Measurements from ENCODE around the gene VMP1.

VMP1 gene

GRCh38 chr17:59730268-59730834, 22.9 kb downstream of the VMP1 start:
- no peak overlapping the region for H3K4me3 ChIP-seq (ENCODE audit: extremely low read depth, insufficient read depth, low read length, poor library complexity, severe bottlenecking)
- H3K27ac ChIP-seq (ENCODE audit: low read depth, low read length, severe bottlenecking) = no peak overlapping the region
- WGBS, 2 experiments (ENCODE audit: insufficient coverage in 2 of 2) = no CpG with 5 or more reads among the region's 1 CpG

DNA sequence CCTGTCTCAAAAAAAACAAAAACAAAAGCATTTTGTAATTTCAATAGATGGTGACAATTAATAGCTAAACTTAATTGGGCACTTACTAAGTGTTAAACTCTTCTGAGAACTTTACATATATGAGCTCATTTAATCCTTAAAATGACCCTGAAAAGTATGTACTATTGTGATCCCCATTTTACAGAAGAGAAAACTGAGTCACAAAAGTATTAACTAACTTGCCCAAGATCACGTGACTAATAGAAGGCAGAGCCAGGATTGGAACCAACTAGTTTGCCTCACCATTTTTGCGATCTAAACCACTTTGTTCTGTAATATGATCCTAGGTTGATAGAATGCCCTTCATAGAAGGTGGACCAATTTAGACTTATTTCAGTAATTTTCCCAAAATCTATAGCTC, 26.2 kb downstream of the VMP1 start:
- Histone ChIP-seq H3K27ac (ENCODE audit: low read depth, low read length, severe bottlenecking) (no peak overlapping the region), H3K36me3 (ENCODE audit: control insufficient read depth, insufficient read depth, low read length) (peaks cover 40% of the 10 kb centered on the region), H3K4me1 (ENCODE audit: control insufficient read depth, insufficient read depth, low read length, poor library complexity, severe bottlenecking) (peaks cover 5% of the 10 kb centered on the region), H3K9me3 (ENCODE audit: control insufficient read depth, low read length) (no peaks in the 10 kb centered on the region), H3K4me3 (ENCODE audit: extremely low read depth, insufficient read depth, low read length, poor library complexity, severe bottlenecking) (no peak overlapping the region)
- 93 to 100% methylated on average over 2 of the region's 2 CpGs for WGBS, 2 experiments (ENCODE audit: insufficient coverage in 2 of 2)

More at GRCh38 chr17:59730268-59730834, 22.9 kb downstream of the VMP1 start:
- H3K4me1 ChIP-seq (ENCODE audit: control insufficient read depth, insufficient read depth, low read length, poor library complexity, severe bottlenecking) = peaks cover 5% of the 10 kb centered on the region
- H3K36me3 ChIP-seq (ENCODE audit: control insufficient read depth, insufficient read depth, low read length) = peaks cover 24% of the 10 kb centered on the region
- no peaks in the 10 kb centered on the region for H3K9me3 ChIP-seq (ENCODE audit: control insufficient read depth, low read length)

GRCh38 chr17:59734226-59734625, 26.8 kb downstream of the VMP1 start:
- Histone ChIP-seq H3K36me3 (ENCODE audit: control insufficient read depth, insufficient read depth, low read length) (peaks cover 40% of the 10 kb centered on the region), H3K27ac (ENCODE audit: low read depth, low read length, severe bottlenecking) (no peak overlapping the region), H3K4me3 (ENCODE audit: extremely low read depth, insufficient read depth, low read length, poor library complexity, severe bottlenecking) (no peak overlapping the region), H3K4me1 (ENCODE audit: control insufficient read depth, insufficient read depth, low read length, poor library complexity, severe bottlenecking) (peaks cover 5% of the 10 kb centered on the region), H3K9me3 (ENCODE audit: control insufficient read depth, low read length) (no peaks in the 10 kb centered on the region)
- 88 to 89% methylated on average over 3 of the region's 5 CpGs for WGBS, 2 experiments (ENCODE audit: insufficient coverage in 2 of 2)

GRCh38 chr17:59737324-59737723, 29.9 kb downstream of the VMP1 start:
- no peaks in the 10 kb centered on the region for H3K4me1 ChIP-seq (ENCODE audit: control insufficient read depth, insufficient read depth, low read length, poor library complexity, severe bottlenecking)
- WGBS, 2 experiments (ENCODE audit: insufficient coverage in 2 of 2) = 74 to 80% methylated on average over 1 to 2 of the region's 3 CpGs
- H3K4me3 ChIP-seq (ENCODE audit: extremely low read depth, insufficient read depth, low read length, poor library complexity, severe bottlenecking) = no peak overlapping the region
- H3K36me3 ChIP-seq (ENCODE audit: control insufficient read depth, insufficient read depth, low read length) = peaks cover 42% of the 10 kb centered on the region
- H3K27ac ChIP-seq (ENCODE audit: low read depth, low read length, severe bottlenecking) = no peak overlapping the region
- H3K9me3 ChIP-seq (ENCODE audit: control insufficient read depth, low read length) = no peaks in the 10 kb centered on the region

DNA sequence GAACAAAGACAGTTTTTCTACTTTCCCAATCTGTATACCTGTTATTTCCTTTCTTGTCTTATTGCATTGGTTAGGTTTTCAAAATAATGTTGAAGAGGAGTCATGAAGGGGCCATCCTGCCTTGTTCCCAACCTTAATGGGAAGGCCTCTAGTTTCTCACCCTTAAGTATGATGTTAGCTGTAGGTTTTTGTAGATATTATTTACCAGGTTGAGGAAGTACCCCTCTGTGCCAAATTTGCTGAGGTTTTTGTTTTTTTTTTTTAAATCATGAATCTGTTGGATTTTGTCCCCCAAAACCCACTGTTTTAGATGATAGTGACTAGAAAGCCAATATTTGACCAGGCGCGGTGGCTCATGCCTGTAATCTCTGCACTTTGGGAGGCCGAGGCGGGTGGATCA, 36.4 kb downstream of the VMP1 start:
- Histone ChIP-seq H3K36me3 (ENCODE audit: control insufficient read depth, insufficient read depth, low read length) (peaks cover 37% of the 10 kb centered on the region), H3K9me3 (ENCODE audit: control insufficient read depth, low read length) (peaks cover 5% of the 10 kb centered on the region), H3K4me3 (ENCODE audit: extremely low read depth, insufficient read depth, low read length, poor library complexity, severe bottlenecking) (no peak overlapping the region), H3K4me1 (ENCODE audit: control insufficient read depth, insufficient read depth, low read length, poor library complexity, severe bottlenecking) (no peaks in the 10 kb centered on the region), H3K27ac (ENCODE audit: low read depth, low read length, severe bottlenecking) (no peak overlapping the region)
- WGBS, 2 experiments (ENCODE audit: insufficient coverage in 2 of 2) = 87 to 98% methylated on average over 4 of the region's 4 CpGs

GRCh38 chr17:59745040-59745439, 37.6 kb downstream of the VMP1 start:
- H3K9me3 ChIP-seq (ENCODE audit: control insufficient read depth, low read length) = peaks cover 5% of the 10 kb centered on the region
- no CpG with 5 or more reads among the region's 2 CpGs for WGBS, 2 experiments (ENCODE audit: insufficient coverage in 2 of 2)
- H3K36me3 ChIP-seq (ENCODE audit: control insufficient read depth, insufficient read depth, low read length) = peaks cover 37% of the 10 kb centered on the region
- no peaks in the 10 kb centered on the region for H3K4me1 ChIP-seq (ENCODE audit: control insufficient read depth, insufficient read depth, low read length, poor library complexity, severe bottlenecking)
- H3K27ac ChIP-seq (ENCODE audit: low read depth, low read length, severe bottlenecking) = no peak overlapping the region
- H3K4me3 ChIP-seq (ENCODE audit: extremely low read depth, insufficient read depth, low read length, poor library complexity, severe bottlenecking) = no peak overlapping the region

GRCh38 chr17:59746849-59747445, 39.5 kb downstream of the VMP1 start:
- H3K4me1 ChIP-seq (ENCODE audit: control insufficient read depth, insufficient read depth, low read length, poor library complexity, severe bottlenecking) = no peaks in the 10 kb centered on the region
- H3K36me3 ChIP-seq (ENCODE audit: control insufficient read depth, insufficient read depth, low read length) = peaks cover 29% of the 10 kb centered on the region
- no peak overlapping the region for H3K4me3 ChIP-seq (ENCODE audit: extremely low read depth, insufficient read depth, low read length, poor library complexity, severe bottlenecking)
- WGBS, 2 experiments (ENCODE audit: insufficient coverage in 2 of 2) = 90 to 100% methylated on average over 2 of the region's 4 CpGs
- H3K27ac ChIP-seq (ENCODE audit: low read depth, low read length, severe bottlenecking) = no peak overlapping the region
- peaks cover 5% of the 10 kb centered on the region for H3K9me3 ChIP-seq (ENCODE audit: control insufficient read depth, low read length)

DNA sequence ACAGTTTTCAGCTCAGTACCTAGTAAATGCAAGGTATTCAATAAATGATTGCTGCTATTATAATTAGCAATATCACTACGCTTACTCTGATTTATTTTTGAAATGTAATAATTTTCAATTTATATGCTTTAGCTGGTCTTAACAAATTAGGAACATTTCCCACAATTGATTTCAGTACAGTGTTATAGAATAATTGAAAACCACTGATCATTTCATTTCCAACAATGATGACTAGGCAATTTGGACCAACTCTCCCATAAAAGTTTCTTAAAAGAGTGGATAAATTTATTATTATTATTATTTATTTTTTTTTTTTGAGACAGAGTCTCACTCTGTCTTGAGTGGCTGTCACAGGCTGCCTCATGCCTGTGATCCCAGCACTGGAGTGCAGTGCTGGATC, 41.1 kb downstream of the VMP1 start:
- WGBS, 2 experiments (ENCODE audit: insufficient coverage in 2 of 2) = no CpG with 5 or more reads among the region's 1 CpG

DNA sequence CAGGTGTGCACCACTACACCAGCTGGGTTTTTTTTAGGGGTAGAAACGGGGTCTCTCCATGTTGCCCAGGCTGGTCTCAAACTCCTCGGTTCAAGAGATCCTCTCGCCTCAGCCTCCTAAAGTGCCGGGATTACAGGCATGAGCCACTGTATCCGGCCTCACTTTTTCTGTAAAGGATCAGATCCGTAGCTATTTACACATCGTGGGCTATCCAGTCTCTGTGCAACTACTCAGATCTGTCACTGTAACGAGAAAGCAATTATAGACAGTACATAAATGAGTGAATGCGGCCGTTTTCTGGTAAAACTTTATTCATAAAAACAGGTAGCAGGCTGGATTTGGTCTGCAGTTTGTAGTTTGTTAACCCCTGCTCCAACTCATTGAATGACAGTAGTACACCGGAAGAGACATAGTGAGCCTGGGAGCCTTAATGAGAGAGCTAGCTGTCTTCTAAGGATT, 44.5 kb downstream of the VMP1 start:
- peaks cover 9% of the 10 kb centered on the region for H3K36me3 ChIP-seq (ENCODE audit: control insufficient read depth, insufficient read depth, low read length)
- WGBS, 2 experiments (ENCODE audit: insufficient coverage in 2 of 2) = 95 to 97% methylated on average over 8 to 11 of the region's 11 CpGs
- peaks cover 15% of the 10 kb centered on the region for H3K4me1 ChIP-seq (ENCODE audit: control insufficient read depth, insufficient read depth, low read length, poor library complexity, severe bottlenecking)
- no peaks in the 10 kb centered on the region for H3K9me3 ChIP-seq (ENCODE audit: control insufficient read depth, low read length)
- no peak overlapping the region for H3K27ac ChIP-seq (ENCODE audit: low read depth, low read length, severe bottlenecking)
- no peak overlapping the region for H3K4me3 ChIP-seq (ENCODE audit: extremely low read depth, insufficient read depth, low read length, poor library complexity, severe bottlenecking)

More for the DNA sequence above, 41.1 kb downstream of the VMP1 start:
- no peaks in the 10 kb centered on the region for H3K4me1 ChIP-seq (ENCODE audit: control insufficient read depth, insufficient read depth, low read length, poor library complexity, severe bottlenecking)
- peaks cover 18% of the 10 kb centered on the region for H3K36me3 ChIP-seq (ENCODE audit: control insufficient read depth, insufficient read depth, low read length)
- H3K4me3 ChIP-seq (ENCODE audit: extremely low read depth, insufficient read depth, low read length, poor library complexity, severe bottlenecking) = no peak overlapping the region
- H3K27ac ChIP-seq (ENCODE audit: low read depth, low read length, severe bottlenecking) = no peak overlapping the region
- H3K9me3 ChIP-seq (ENCODE audit: control insufficient read depth, low read length) = peaks cover 5% of the 10 kb centered on the region

DNA sequence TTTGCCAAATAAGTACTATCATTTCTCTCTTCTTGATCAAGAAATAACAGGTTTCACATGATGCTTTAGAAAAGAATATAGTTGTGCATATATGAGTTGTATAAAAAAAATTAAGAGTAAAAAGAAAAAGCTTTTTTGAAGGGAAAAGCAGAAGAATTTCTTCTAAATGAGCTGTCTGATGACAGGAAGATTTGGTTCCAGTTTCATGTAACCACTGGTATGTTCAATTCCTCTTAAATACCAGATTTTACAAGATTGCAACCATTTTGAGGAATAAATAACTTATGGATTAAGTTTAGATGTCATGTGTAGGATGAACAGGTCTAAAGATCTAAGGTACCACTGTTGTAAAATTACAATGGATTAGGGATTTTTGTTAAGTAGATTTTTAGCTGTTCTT, 45.0 kb downstream of the VMP1 start:
- no peak overlapping the region for H3K27ac ChIP-seq (ENCODE audit: low read depth, low read length, severe bottlenecking)
- H3K4me3 ChIP-seq (ENCODE audit: extremely low read depth, insufficient read depth, low read length, poor library complexity, severe bottlenecking) = no peak overlapping the region
- peaks cover 17% of the 10 kb centered on the region for H3K4me1 ChIP-seq (ENCODE audit: control insufficient read depth, insufficient read depth, low read length, poor library complexity, severe bottlenecking)
- no peaks in the 10 kb centered on the region for H3K9me3 ChIP-seq (ENCODE audit: control insufficient read depth, low read length)
- peaks cover 4% of the 10 kb centered on the region for H3K36me3 ChIP-seq (ENCODE audit: control insufficient read depth, insufficient read depth, low read length)

- no peak overlapping the region for H3K4me3 ChIP-seq (ENCODE audit: extremely low read depth, insufficient read depth, low read length, poor library complexity, severe bottlenecking)
- 91 to 92% methylated on average over 3 to 4 of the region's 7 CpGs for WGBS, 2 experiments (ENCODE audit: insufficient coverage in 2 of 2)
Observed at GRCh38 chr17:59752922-59753321, 45.5 kb downstream of the VMP1 start.

More at GRCh38 chr17:59752922-59753321, 45.5 kb downstream of the VMP1 start:
- Histone ChIP-seq H3K4me1 (ENCODE audit: control insufficient read depth, insufficient read depth, low read length, poor library complexity, severe bottlenecking) (peaks cover 22% of the 10 kb centered on the region), H3K9me3 (ENCODE audit: control insufficient read depth, low read length) (no peaks in the 10 kb centered on the region), H3K36me3 (ENCODE audit: control insufficient read depth, insufficient read depth, low read length) (peaks cover 3% of the 10 kb centered on the region), H3K27ac (ENCODE audit: low read depth, low read length, severe bottlenecking) (no peak overlapping the region)
